Body of pancreas (tissue), 4 donors: ENCODE results near the gene TTC38.

Experiments used
- POLR2A ChIP-seq, 3 donors: fragments of 450-650 bp; IDR thresholded peaks; one replicate each; pipeline ENCODE4 v1.6.1; 2016; ENCODE audit warnings: antibody characterized with exemption in 3 of 3, mild to moderate bottlenecking in 2 of 3
- TF ChIP-seq, protein P1 (sequence below), 7 experiments: fragments of 450-650 bp in 4 of 7; fragments of 200-600 bp in 3 of 7; sonication (generic) in 3 of 7; IDR thresholded peaks; one replicate each; pipeline ENCODE4 v1.5.1; 2016 to 2019; ENCODE audit warnings: antibody characterized with exemption in 7 of 7

DNA sequence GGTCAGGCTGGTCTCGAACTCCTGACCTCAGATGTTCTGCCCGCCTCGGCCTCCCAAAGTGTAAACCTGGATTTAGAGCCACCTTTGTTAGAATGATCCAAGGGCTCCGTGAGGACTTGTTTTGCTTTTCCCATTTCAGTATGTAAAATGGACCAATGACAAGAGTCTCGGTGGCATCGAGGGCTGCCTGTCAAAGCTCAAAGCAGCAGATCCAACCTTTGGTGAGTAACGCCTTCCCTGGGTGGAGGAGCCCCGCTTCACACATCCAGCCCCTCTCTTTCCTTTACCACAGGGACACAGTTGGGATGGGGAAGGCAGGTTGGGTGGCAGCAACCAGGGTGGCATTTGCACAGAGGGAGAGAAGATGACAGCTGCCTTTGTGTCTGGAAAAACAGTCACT is 4.4 kb downstream of the TTC38 start:
- TF ChIP-seq, protein P1, sequence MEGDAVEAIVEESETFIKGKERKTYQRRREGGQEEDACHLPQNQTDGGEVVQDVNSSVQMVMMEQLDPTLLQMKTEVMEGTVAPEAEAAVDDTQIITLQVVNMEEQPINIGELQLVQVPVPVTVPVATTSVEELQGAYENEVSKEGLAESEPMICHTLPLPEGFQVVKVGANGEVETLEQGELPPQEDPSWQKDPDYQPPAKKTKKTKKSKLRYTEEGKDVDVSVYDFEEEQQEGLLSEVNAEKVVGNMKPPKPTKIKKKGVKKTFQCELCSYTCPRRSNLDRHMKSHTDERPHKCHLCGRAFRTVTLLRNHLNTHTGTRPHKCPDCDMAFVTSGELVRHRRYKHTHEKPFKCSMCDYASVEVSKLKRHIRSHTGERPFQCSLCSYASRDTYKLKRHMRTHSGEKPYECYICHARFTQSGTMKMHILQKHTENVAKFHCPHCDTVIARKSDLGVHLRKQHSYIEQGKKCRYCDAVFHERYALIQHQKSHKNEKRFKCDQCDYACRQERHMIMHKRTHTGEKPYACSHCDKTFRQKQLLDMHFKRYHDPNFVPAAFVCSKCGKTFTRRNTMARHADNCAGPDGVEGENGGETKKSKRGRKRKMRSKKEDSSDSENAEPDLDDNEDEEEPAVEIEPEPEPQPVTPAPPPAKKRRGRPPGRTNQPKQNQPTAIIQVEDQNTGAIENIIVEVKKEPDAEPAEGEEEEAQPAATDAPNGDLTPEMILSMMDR (IDR thresholded peaks at IDR 0.05): no peak
- no peak for TF ChIP-seq POLR2A (IDR thresholded peaks at IDR 0.05)
